K562 (cell line): ENCODE data around the gene SRL.

Experiments
- BRCA1 ChIP-seq, 2 experiments: fragments of 450-650 bp in 1 of 2; sonication (generic) in 1 of 2; formaldehyde crosslinking in 1 of 2; IDR thresholded peaks; 2 replicates each; pipeline versions ENCODE4 v1.5.0 to v1.6.1; 2017 to 2020; ENCODE audit warnings: mild to moderate bottlenecking in 1 of 2, missing genetic modification reagents in 1 of 2
- E2F3 ChIP-seq: fragments of 250-450 bp; sonication (Bioruptor Pico); IDR thresholded peaks from 2 replicates; pipeline ENCODE4 v1.4.0; 2020; ENCODE audit warnings: mild to moderate bottlenecking
- MAX ChIP-seq: sonication (generic); formaldehyde crosslinking; IDR thresholded peaks from 2 replicates; pipeline ENCODE4 v1.9.0; 2022; ENCODE audit warnings: mild to moderate bottlenecking, missing genetic modification reagents
- MYC ChIP-seq, 2 experiments: fragments of 250-450 bp in 1 of 2; sonication (Bioruptor Pico) in 1 of 2; IDR thresholded peaks; 2 replicates each; pipeline versions ENCODE4 v1.5.1 to v1.6.1; 2012 to 2021; ENCODE audit warnings: low read depth in 2 of 2, borderline replicate concordance in 1 of 2, improper control_type of control experiment in 1 of 2, low read length in 1 of 2, mild to moderate bottlenecking in 1 of 2, moderate library complexity in 1 of 2
- NCOA2 ChIP-seq, 2 experiments: fragments of 450-650 bp; IDR thresholded peaks; 2 replicates each; pipeline ENCODE4 v1.6.1; 2018; ENCODE audit warnings: mild to moderate bottlenecking in 2 of 2, moderate library complexity in 1 of 2; ENCODE audit not compliant: partially characterized antibody in 2 of 2
- POLR2A ChIP-seq: fragments of 450-650 bp; conservative IDR thresholded peaks from 2 replicates; pipeline ENCODE4 v1.6.1; 2016
- PRMT5 ChIP-seq: sonication (generic); formaldehyde crosslinking; IDR thresholded peaks from 2 replicates; pipeline ENCODE4 v1.5.0; 2020; ENCODE audit warnings: missing genetic modification reagents
- PYGO2 ChIP-seq: fragments of 450-650 bp; IDR thresholded peaks from 2 replicates; pipeline ENCODE4 v1.6.1; 2016; ENCODE audit warnings: mild to moderate bottlenecking, missing genetic modification characterization, moderate library complexity, missing compliant biosample characterization
- STAG1 ChIP-seq: sonication (generic); formaldehyde crosslinking; IDR thresholded peaks from 2 replicates; pipeline ENCODE4 v1.5.0; 2020; ENCODE audit warnings: missing genetic modification reagents, borderline replicate concordance
- ZFP36 ChIP-seq: fragments of 150-350 bp; IDR thresholded peaks from 2 replicates; pipeline ENCODE4 v1.6.1; 2018; ENCODE audit warnings: low read length, low read depth; ENCODE audit not compliant: partially characterized antibody
- TF ChIP-seq, protein P1 (sequence below): sonication (generic); formaldehyde crosslinking; IDR thresholded peaks from 2 replicates; pipeline ENCODE4 v1.8.0; 2022; ENCODE audit warnings: mild to moderate bottlenecking, low read depth, missing genetic modification reagents

GRCh38 chr16:4245077-4245791 is 3.4 kb upstream of the SRL start:
- peak; percentile 41; the same call in 1 of the 2 replicates for TF ChIP-seq MYC (IDR thresholded peaks at IDR 0.05; ENCODE audit: low read depth, low read length)
- no peak for TF ChIP-seq MYC (CRISPR knock-in tag; IDR thresholded peaks at IDR 0.05; ENCODE audit: borderline replicate concordance, low read depth)
- no peak for TF ChIP-seq BRCA1 (IDR thresholded peaks at IDR 0.05)
- TF ChIP-seq BRCA1 (CRISPR knock-in tag; IDR thresholded peaks at IDR 0.05), result no peak
- TF ChIP-seq, protein P1, sequence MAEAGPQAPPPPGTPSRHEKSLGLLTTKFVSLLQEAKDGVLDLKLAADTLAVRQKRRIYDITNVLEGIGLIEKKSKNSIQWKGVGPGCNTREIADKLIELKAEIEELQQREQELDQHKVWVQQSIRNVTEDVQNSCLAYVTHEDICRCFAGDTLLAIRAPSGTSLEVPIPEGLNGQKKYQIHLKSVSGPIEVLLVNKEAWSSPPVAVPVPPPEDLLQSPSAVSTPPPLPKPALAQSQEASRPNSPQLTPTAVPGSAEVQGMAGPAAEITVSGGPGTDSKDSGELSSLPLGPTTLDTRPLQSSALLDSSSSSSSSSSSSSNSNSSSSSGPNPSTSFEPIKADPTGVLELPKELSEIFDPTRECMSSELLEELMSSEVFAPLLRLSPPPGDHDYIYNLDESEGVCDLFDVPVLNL, result no peak
- no peak for TF ChIP-seq MAX
- TF ChIP-seq NCOA2 (IDR thresholded peaks at IDR 0.05; ENCODE audit: partially characterized antibody in 2 of 2), result no peak
- TF ChIP-seq STAG1, result no peak
- TF ChIP-seq POLR2A, result no peak
- no peak for TF ChIP-seq PRMT5
- no peak for TF ChIP-seq E2F3 (CRISPR knock-in tag)
- TF ChIP-seq PYGO2 (tag), result no peak
- TF ChIP-seq ZFP36, result no peak
